GM19328 (cell line): ENCODE data around the gene TPO.
"Not testable (repeated sequence)": the region's sequence is repeated elsewhere in the genome, so short reads cannot be mapped to it uniquely, and the experiment has no call there.

Experiments
- ATAC-seq: cut with Tn5 transposase; IDR thresholded peaks from one replicate; pipeline ENCODE4 v1.9.1; 2021; ENCODE audit warnings: mild to moderate bottlenecking, moderate library complexity; ENCODE audit not compliant: unreplicated experiment

The TPO gene

GRCh38 chr2:1481406-1482252 is 68.4 kb downstream of the TPO start:
- ATAC-seq: no peak

- ATAC-seq: no peak
Measured at GRCh38 chr2:1482253-1482675, 69.0 kb downstream of the TPO start.

- ATAC-seq: no peak
Measured at GRCh38 chr2:1482981-1483380, 69.7 kb downstream of the TPO start.

GRCh38 chr2:1483551-1483950 is 70.3 kb downstream of the TPO start:
- ATAC-seq: no peak

- no peak for ATAC-seq
Measured at GRCh38 chr2:1484131-1484884, 71.0 kb downstream of the TPO start.

GRCh38 chr2:1486670-1487069 is 73.4 kb downstream of the TPO start:
- ATAC-seq: no peak

- no peak for ATAC-seq
Measured at GRCh38 chr2:1487758-1488157, 74.5 kb downstream of the TPO start.

GRCh38 chr2:1488181-1488671 is 75.0 kb downstream of the TPO start:
- ATAC-seq: no peak

- no peak for ATAC-seq
Measured at GRCh38 chr2:1488851-1489250, 75.6 kb downstream of the TPO start.

GRCh38 chr2:1489486-1489885 is 76.2 kb downstream of the TPO start:
- no peak for ATAC-seq

- ATAC-seq: not testable (repeated sequence)
Measured at GRCh38 chr2:1490381-1490780, 77.1 kb downstream of the TPO start.

- ATAC-seq: no peak
Measured at GRCh38 chr2:1491751-1492150, 78.5 kb downstream of the TPO start.

- not testable (repeated sequence) for ATAC-seq
Measured at GRCh38 chr2:1492231-1492630, 79.0 kb downstream of the TPO start.

- ATAC-seq: no peak
Measured at GRCh38 chr2:1492711-1493430, 79.6 kb downstream of the TPO start.

- ATAC-seq: no peak
Measured at GRCh38 chr2:1493431-1494126, 80.3 kb downstream of the TPO start.

GRCh38 chr2:1494257-1494656 is 81.0 kb downstream of the TPO start:
- no peak for ATAC-seq

GRCh38 chr2:1494906-1495305 is 81.6 kb downstream of the TPO start:
- ATAC-seq: no peak

GRCh38 chr2:1495676-1496358 is 82.6 kb downstream of the TPO start:
- ATAC-seq: no peak

GRCh38 chr2:1496359-1496821 is 83.1 kb downstream of the TPO start:
- no peak for ATAC-seq

GRCh38 chr2:1497122-1497611 is 83.9 kb downstream of the TPO start:
- no peak for ATAC-seq
